ENCODE results near the gene TMPRSS9. TPM values are rescaled to one million over a fixed set of nuclear protein-coding genes. Genes with fewer than 3 reads are reported as not detected.
A peak's percentile ranks its signal among the peaks of the same experiment; 100 is the strongest.

TMPRSS9 gene
- total RNA-seq, 1 donor from 2014 or later, result not detected

- Mint-ChIP-seq H3K27me3 (peaks cover 35% of the 10 kb centered on the region), H3K4me1 (ENCODE audit: low read depth) (peaks cover 20% of the 10 kb centered on the region), H3K36me3 (ENCODE audit: insufficient read depth) (no peaks in the 10 kb centered on the region), H3K9me3 (ENCODE audit: low read depth) (no peaks in the 10 kb centered on the region), H3K4me3 (ENCODE audit: low read depth) (peak overlapping the region; percentile 3), H3K27ac (peak overlapping the region; percentile 77)
- TF ChIP-seq, protein P1, sequence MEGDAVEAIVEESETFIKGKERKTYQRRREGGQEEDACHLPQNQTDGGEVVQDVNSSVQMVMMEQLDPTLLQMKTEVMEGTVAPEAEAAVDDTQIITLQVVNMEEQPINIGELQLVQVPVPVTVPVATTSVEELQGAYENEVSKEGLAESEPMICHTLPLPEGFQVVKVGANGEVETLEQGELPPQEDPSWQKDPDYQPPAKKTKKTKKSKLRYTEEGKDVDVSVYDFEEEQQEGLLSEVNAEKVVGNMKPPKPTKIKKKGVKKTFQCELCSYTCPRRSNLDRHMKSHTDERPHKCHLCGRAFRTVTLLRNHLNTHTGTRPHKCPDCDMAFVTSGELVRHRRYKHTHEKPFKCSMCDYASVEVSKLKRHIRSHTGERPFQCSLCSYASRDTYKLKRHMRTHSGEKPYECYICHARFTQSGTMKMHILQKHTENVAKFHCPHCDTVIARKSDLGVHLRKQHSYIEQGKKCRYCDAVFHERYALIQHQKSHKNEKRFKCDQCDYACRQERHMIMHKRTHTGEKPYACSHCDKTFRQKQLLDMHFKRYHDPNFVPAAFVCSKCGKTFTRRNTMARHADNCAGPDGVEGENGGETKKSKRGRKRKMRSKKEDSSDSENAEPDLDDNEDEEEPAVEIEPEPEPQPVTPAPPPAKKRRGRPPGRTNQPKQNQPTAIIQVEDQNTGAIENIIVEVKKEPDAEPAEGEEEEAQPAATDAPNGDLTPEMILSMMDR (IDR thresholded peaks at IDR 0.05; ENCODE audit: unreplicated experiment), result peak; percentile 99
- peak; percentile 85 for DNase-seq (ENCODE audit: low spot score, unreplicated experiment)
These were observed 114.4 kb downstream of the TMPRSS9 start for GRCh38 chr19:2474232-2475017.

DNA sequence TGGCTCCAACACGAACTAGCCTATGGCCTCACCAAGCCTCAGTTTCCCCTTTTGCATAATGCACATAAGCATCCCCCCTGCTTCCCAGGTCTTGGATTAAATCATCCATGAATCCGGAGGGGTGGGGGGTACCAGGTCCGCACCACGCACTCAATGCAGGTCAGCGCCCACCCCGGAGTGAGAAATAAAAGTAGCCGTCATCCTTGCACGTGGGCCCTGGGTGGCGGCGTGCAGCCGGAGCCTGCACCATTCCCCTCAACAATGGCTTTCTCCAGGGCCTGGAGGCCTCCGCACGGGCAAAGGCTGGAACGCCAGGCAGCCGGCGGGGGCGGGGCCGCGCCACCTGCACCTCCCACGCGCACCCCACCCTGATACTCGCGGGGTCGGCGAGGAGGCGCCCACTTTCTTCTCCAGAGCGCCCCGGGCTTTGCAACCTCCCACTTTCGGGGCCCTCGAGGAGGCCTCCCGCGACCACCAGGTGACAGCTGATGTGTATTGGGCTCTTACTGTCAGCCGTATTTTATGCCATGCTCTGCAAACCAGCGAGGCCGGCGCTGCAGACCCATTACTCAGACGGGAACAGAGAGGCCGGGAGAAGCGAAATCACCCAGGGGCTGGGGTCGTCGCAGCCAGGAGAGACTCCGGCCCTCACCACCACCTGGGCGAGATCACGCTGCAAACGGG, 115.1 kb downstream of the TMPRSS9 start:
- peaks cover 41% of the 10 kb centered on the region for H3K27me3 Mint-ChIP-seq
- H3K4me1 Mint-ChIP-seq (ENCODE audit: low read depth), result peaks cover 20% of the 10 kb centered on the region
- no peak for DNase-seq (ENCODE audit: low spot score, unreplicated experiment)
- H3K36me3 Mint-ChIP-seq (ENCODE audit: insufficient read depth), result no peaks in the 10 kb centered on the region
- no peaks in the 10 kb centered on the region for H3K9me3 Mint-ChIP-seq (ENCODE audit: low read depth)
- H3K27ac Mint-ChIP-seq, result peak overlapping the region; percentile 77
- H3K4me3 Mint-ChIP-seq (ENCODE audit: low read depth), result peak overlapping the region; percentile 47
- TF ChIP-seq, protein P1 (IDR thresholded peaks at IDR 0.05; ENCODE audit: unreplicated experiment), result no peak

Small RNAs within 50 kb of the gene (microRNA-seq; reads per million reads assigned to microRNA genes)
- gene MIR7108 (ENCODE audit: borderline number of aligned reads, unreplicated experiment), result 10.1 reads per million, percentile 17 among the genes with 10 or more reads in this experiment

Other genes with a start within 250 kb of the TMPRSS9 start
- gene AP3D1, start 208.7 kb upstream of the TMPRSS9 start, total RNA-seq, result 123 and 131 TPM in 2 replicates
- gene DOT1L, start 196.3 kb upstream of the TMPRSS9 start, total RNA-seq, result 102 and 106 TPM in 2 replicates
- gene PLEKHJ1, start 123.9 kb upstream of the TMPRSS9 start, total RNA-seq, result 116 and 119 TPM in 2 replicates
- 152 and 156 TPM in 2 replicates for gene SF3A2, start 123.4 kb upstream of the TMPRSS9 start, total RNA-seq
- gene AMH, start 110.9 kb upstream of the TMPRSS9 start, total RNA-seq, result 58.4 and 71.3 TPM in 2 replicates
- 1.00 and 1.6 TPM in 2 replicates for gene JSRP1, start 103.8 kb upstream of the TMPRSS9 start, total RNA-seq
- not detected in 2 replicates for gene PEAK3, start 78.1 kb upstream of the TMPRSS9 start, total RNA-seq
- gene LINGO3, start 52.1 kb upstream of the TMPRSS9 start, total RNA-seq, result 0.13 and 0.17 TPM in 2 replicates
- gene LSM7, start 31.7 kb upstream of the TMPRSS9 start, total RNA-seq, result 126 and 139 TPM in 2 replicates
- gene SPPL2B, start 31.6 kb upstream of the TMPRSS9 start, total RNA-seq, result 148 and 153 TPM in 2 replicates
- 108 and 110 TPM in 2 replicates for gene TIMM13, start 67.3 kb downstream of the TMPRSS9 start, total RNA-seq
- 90.0 and 93.6 TPM in 2 replicates for gene LMNB2, start 96.7 kb downstream of the TMPRSS9 start, total RNA-seq
- 4.9 and 5.1 TPM in 2 replicates for gene GADD45B, start 115.9 kb downstream of the TMPRSS9 start, total RNA-seq